Neural cell (in vitro differentiated cells): ENCODE measurements around the gene CBFA2T3. TPM values are rescaled to one million over a fixed set of nuclear protein-coding genes. Genes with fewer than 3 reads are reported as not detected.

Experiments
- H2AFZ ChIP-seq: fragments of 200-600, 300-800 bp; sonication (generic), shearing (Covaris generic); 2 replicates; pipeline ENCODE4 v1.6.0; 2014; ENCODE audit warnings: low read depth, mild to moderate bottlenecking, antibody characterized with exemption, low read length, moderate library complexity
- H3F3A ChIP-seq: fragments of 200-600 bp; shearing (Covaris generic); 2 replicates; pipeline ENCODE4 v1.6.1; 2016; ENCODE audit warnings: mild to moderate bottlenecking, moderate library complexity, mixed read lengths, antibody characterized with exemption, low read length; ENCODE audit not compliant: insufficient read depth, poor library complexity, severe bottlenecking
- H3K27ac ChIP-seq: fragments of 200-600, 300-800 bp; sonication (generic), shearing (Covaris generic); 2 replicates; pipeline ENCODE4 v1.5.1; 2014; ENCODE audit warnings: mild to moderate bottlenecking, low read length, moderate library complexity
- H3K27me3 ChIP-seq: fragments of 300-800, 200-600 bp; sonication (generic), shearing (Covaris generic); 2 replicates; pipeline ENCODE4 v1.6.0; 2014; ENCODE audit warnings: mild to moderate bottlenecking, low read depth, low read length, moderate library complexity; ENCODE audit not compliant: insufficient read depth
- H3K36me3 ChIP-seq: fragments of 300-800, 200-600 bp; sonication (generic), shearing (Covaris generic); 2 replicates; pipeline ENCODE4 v1.5.1; 2014; ENCODE audit warnings: mild to moderate bottlenecking, antibody characterized with exemption, low read length, moderate library complexity; ENCODE audit not compliant: insufficient read depth
- H3K4me2 ChIP-seq: fragments of 300-800, 200-600 bp; sonication (generic), shearing (Covaris generic); 2 replicates; pipeline ENCODE4 v1.6.0; 2014; ENCODE audit warnings: mild to moderate bottlenecking, low read length
- H3K4me3 ChIP-seq: fragments of 300-800, 200-600 bp; sonication (generic), shearing (Covaris generic); 2 replicates; pipeline ENCODE4 v1.5.1; 2014; ENCODE audit warnings: mild to moderate bottlenecking, low read length, moderate library complexity
- H3K79me2 ChIP-seq: fragments of 200-600 bp; shearing (Covaris generic); replicated peaks from 2 replicates; pipeline ENCODE4 v1.6.0; 2014; ENCODE audit warnings: mild to moderate bottlenecking, low read length, moderate library complexity; ENCODE audit not compliant: insufficient read depth
- H3K9ac ChIP-seq: fragments of 300-800, 200-600 bp; sonication (generic), shearing (Covaris generic); 2 replicates; pipeline ENCODE4 v1.6.1; 2016; ENCODE audit warnings: mild to moderate bottlenecking, low read length, mixed read lengths
- H3K9me2 ChIP-seq: fragments of 200-600 bp; shearing (Covaris generic); 2 replicates; pipeline ENCODE4 v1.6.1; 2016; ENCODE audit warnings: mild to moderate bottlenecking, low read length, mixed read lengths; ENCODE audit not compliant: insufficient read depth
- H3K9me3 ChIP-seq: fragments of 200-600, 300-800 bp; sonication (generic), shearing (Covaris generic); 2 replicates; pipeline ENCODE4 v1.6.1; 2016; ENCODE audit warnings: mild to moderate bottlenecking, mixed run types, low read length, moderate library complexity, mixed read lengths
- H4K20me1 ChIP-seq: fragments of 200-600 bp; shearing (Covaris generic); 2 replicates; pipeline ENCODE4 v1.6.1; 2016; ENCODE audit warnings: mild to moderate bottlenecking, mixed run types; ENCODE audit not compliant: insufficient read depth
- CTCF ChIP-seq: fragments of 450-650 bp; IDR thresholded peaks from 2 replicates; pipeline ENCODE4 v1.5.1; 2014; ENCODE audit warnings: antibody characterized with exemption, mild to moderate bottlenecking, moderate library complexity; ENCODE audit not compliant: poor library complexity, severe bottlenecking
- EP300 ChIP-seq: fragments of 450-650 bp; conservative IDR thresholded peaks from 2 replicates; pipeline ENCODE4 v1.6.1; 2014; ENCODE audit warnings: antibody characterized with exemption, mild to moderate bottlenecking, moderate library complexity; ENCODE audit not compliant: poor library complexity, severe bottlenecking
- EZH2 ChIP-seq: fragments of 200-600, 300-800 bp; shearing (Covaris generic), sonication (generic); IDR thresholded peaks from 2 replicates; pipeline ENCODE4 v1.6.1; 2014; ENCODE audit warnings: antibody characterized with exemption, low read length, borderline replicate concordance, mild to moderate bottlenecking; ENCODE audit not compliant: insufficient read depth, poor library complexity, severe bottlenecking
- MXI1 ChIP-seq: fragments of 450-650 bp; conservative IDR thresholded peaks from 2 replicates; pipeline ENCODE4 v1.6.1; 2014; ENCODE audit warnings: antibody characterized with exemption, mild to moderate bottlenecking; ENCODE audit not compliant: poor library complexity, severe bottlenecking
- POLR2AphosphoS5 ChIP-seq: IDR thresholded peaks from 2 replicates; pipeline ENCODE4 v1.6.1; 2012
- RAD21 ChIP-seq: fragments of 450-650 bp; conservative IDR thresholded peaks from 2 replicates; pipeline ENCODE4 v1.6.1; 2014; ENCODE audit warnings: antibody characterized with exemption, mild to moderate bottlenecking, moderate library complexity
- REST ChIP-seq: IDR thresholded peaks from 2 replicates; pipeline ENCODE4 v1.6.1; 2012; ENCODE audit warnings: borderline replicate concordance
- SMC3 ChIP-seq: fragments of 450-650 bp; conservative IDR thresholded peaks from 2 replicates; pipeline ENCODE4 v1.6.1; 2014; ENCODE audit warnings: antibody characterized with exemption, mild to moderate bottlenecking, moderate library complexity; ENCODE audit not compliant: poor library complexity
- TAF1 ChIP-seq: IDR thresholded peaks from 2 replicates; pipeline ENCODE4 v1.6.1; 2012; ENCODE audit warnings: low read depth
- polyA plus RNA-seq: library from polyadenylated mRNA; depleted of rRNA; stranded (reverse); fragments of >200 nt; gene quantifications from 2 replicates; pipeline ENCODE4 v1.2.3, GENCODE V29; 2014

The CBFA2T3 gene
- polyA plus RNA-seq, 1 donor from 2014 or later = 2.1 TPM

- H3K27me3 ChIP-seq = no peaks in the 10 kb centered on the region
- no peak overlapping the region for H3K4me3 ChIP-seq
- H3K9me2 ChIP-seq = no peaks in the 10 kb centered on the region
- H3K79me2 ChIP-seq = no peaks in the 10 kb centered on the region
- H3K36me3 ChIP-seq = no peaks in the 10 kb centered on the region
- no peak overlapping the region for H3K4me2 ChIP-seq
- H4K20me1 ChIP-seq = no peaks in the 10 kb centered on the region
- no peak for TF ChIP-seq RAD21
- no peak for TF ChIP-seq EZH2
- no peak for TF ChIP-seq MXI1
- no peak for TF ChIP-seq SMC3
- no peak for TF ChIP-seq TAF1
- TF ChIP-seq CTCF = no peak
- TF ChIP-seq POLR2AphosphoS5 = no peak
- no peak overlapping the region for H3K27ac ChIP-seq
- no peak overlapping the region for H2AFZ ChIP-seq
- H3K9me3 ChIP-seq = peaks cover 4% of the 10 kb centered on the region
- no peaks in the 10 kb centered on the region for H3F3A ChIP-seq
- no peak overlapping the region for H3K9ac ChIP-seq
Observed at GRCh38 chr16:88995194-88995593, 18.2 kb upstream of the CBFA2T3 start.

GRCh38 chr16:88994695-88995094 is 17.7 kb upstream of the CBFA2T3 start:
- Histone ChIP-seq H3K27ac (no peak overlapping the region), H3F3A (no peaks in the 10 kb centered on the region), H3K9ac (no peak overlapping the region), H3K9me3 (peaks cover 4% of the 10 kb centered on the region), H3K79me2 (no peaks in the 10 kb centered on the region), H3K9me2 (no peaks in the 10 kb centered on the region), H3K4me2 (no peak overlapping the region), H3K27me3 (no peaks in the 10 kb centered on the region), H4K20me1 (no peaks in the 10 kb centered on the region), H2AFZ (peak overlapping the region; percentile 1), H3K4me3 (no peak overlapping the region), H3K36me3 (no peaks in the 10 kb centered on the region)
- TF ChIP-seq POLR2AphosphoS5 (no peak), CTCF (no peak), EZH2 (no peak), MXI1 (no peak), EP300 (no peak), RAD21 (no peak), TAF1 (no peak), SMC3 (no peak), REST (no peak)
